ENCODE results near the gene ANGEL1.

- no peak for TF ChIP-seq TAF1 (IDR thresholded peaks at IDR 0.05; ENCODE audit: low read depth)
- TF ChIP-seq RAD21 (IDR thresholded peaks at IDR 0.05; ENCODE audit: low read depth), result no peak
- TF ChIP-seq EP300 (IDR thresholded peaks at IDR 0.05; ENCODE audit: borderline replicate concordance), result no peak
- TF ChIP-seq MAX (IDR thresholded peaks at IDR 0.05), result no peak
- no peak for TF ChIP-seq REST (IDR thresholded peaks at IDR 0.05; ENCODE audit: low read depth)
- no peak for TF ChIP-seq CREB1 (IDR thresholded peaks at IDR 0.05; ENCODE audit: low read depth)
- no peak for TF ChIP-seq NFIC (IDR thresholded peaks at IDR 0.05)
- no peak for TF ChIP-seq FOXM1 (IDR thresholded peaks at IDR 0.05; ENCODE audit: borderline replicate concordance, low read depth)
- TF ChIP-seq USF1 (IDR thresholded peaks at IDR 0.05), result no peak
These were observed 44.1 kb upstream of the ANGEL1 start for GRCh38 chr14:76856769-76857168.
